Measurements from ENCODE around the gene AKT1.
"Not testable (repeated sequence)": the region's sequence is repeated elsewhere in the genome, so short reads cannot be mapped to it uniquely, and the experiment has no call there.

Gene AKT1

GRCh38 chr14:104794993-104795780, at the start of gene AKT1:
TSS of gene AKT1 (minus strand) at chr14:104795748. CDS start at chr14:104792643, 3,105 bp downstream.
- Histone ChIP-seq H3K9ac (ENCODE audit: low read depth, low read length) (peak within 1 kb of the TSS; percentile 78), H3K4me1 (ENCODE audit: insufficient read depth, low read length) (peaks cover 23% of the 10 kb centered on the region), H3K9me3 (ENCODE audit: control insufficient read depth, insufficient read depth, low read length) (no peaks in the 10 kb centered on the region), H3K36me3 (ENCODE audit: insufficient read depth, low read length) (0 out of 2 replicates have a peak, but pooled peaks cover 3% of the 10 kb centered on the region)

DNA sequence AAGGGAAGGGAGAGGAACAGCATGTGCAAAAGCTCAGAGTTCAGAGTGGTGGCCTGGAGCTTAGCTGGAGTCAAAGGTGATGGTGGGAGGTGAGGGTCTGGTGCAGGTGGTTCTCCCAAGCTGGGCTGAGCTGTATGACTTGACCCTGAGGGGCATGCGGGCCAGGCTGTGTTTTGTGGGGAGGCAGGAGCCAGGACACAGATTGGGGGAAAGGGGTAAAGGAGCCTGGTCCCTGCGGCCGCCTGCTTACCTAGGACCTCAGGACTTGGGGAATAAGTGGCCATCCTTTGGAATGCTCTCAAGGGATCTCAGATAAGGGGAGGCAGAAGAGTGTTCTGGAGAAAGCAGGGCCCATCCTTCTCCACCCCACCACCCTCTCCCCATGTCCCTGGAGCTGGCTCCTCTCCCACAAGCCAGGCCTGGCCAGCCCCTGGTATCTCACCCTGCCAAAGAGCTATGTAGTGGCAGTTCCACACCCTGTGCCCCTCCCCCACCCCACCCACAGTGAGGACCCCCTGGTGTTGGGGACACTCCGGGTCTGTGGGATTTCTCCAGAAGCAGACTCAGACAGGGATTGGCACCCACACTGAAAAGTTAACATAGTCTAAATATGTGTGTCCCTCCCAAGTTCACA, 49.6 kb upstream of the AKT1 start:
- Histone ChIP-seq H3K9me3 (ENCODE audit: control insufficient read depth, insufficient read depth, low read length) (no peaks in the 10 kb centered on the region), H3K36me3 (ENCODE audit: insufficient read depth, low read length) (no peaks in the 10 kb centered on the region), H3K9ac (ENCODE audit: low read depth, low read length) (no peak overlapping the region), H3K4me1 (ENCODE audit: insufficient read depth, low read length) (no peaks in the 10 kb centered on the region; the same call in 1 of the 2 replicates)

- no peaks in the 10 kb centered on the region for H3K9me3 ChIP-seq (ENCODE audit: control insufficient read depth, insufficient read depth, low read length)
- no peaks in the 10 kb centered on the region for H3K36me3 ChIP-seq (ENCODE audit: insufficient read depth, low read length)
- peak overlapping the region; percentile 34; the same call in 1 of the 2 replicates for H3K9ac ChIP-seq (ENCODE audit: low read depth, low read length)
These were observed 48.9 kb upstream of the AKT1 start for GRCh38 chr14:104844306-104845032.

GRCh38 chr14:104843442-104844305, 48.1 kb upstream of the AKT1 start:
- H3K9me3 ChIP-seq (ENCODE audit: control insufficient read depth, insufficient read depth, low read length): no peaks in the 10 kb centered on the region
- H3K36me3 ChIP-seq (ENCODE audit: insufficient read depth, low read length): no peaks in the 10 kb centered on the region
- no peaks in the 10 kb centered on the region; the same call in 1 of the 2 replicates for H3K4me1 ChIP-seq (ENCODE audit: insufficient read depth, low read length)
- H3K9ac ChIP-seq (ENCODE audit: low read depth, low read length): peak overlapping the region; percentile 34

More at GRCh38 chr14:104844306-104845032, 48.9 kb upstream of the AKT1 start:
- H3K4me1 ChIP-seq (ENCODE audit: insufficient read depth, low read length): no peaks in the 10 kb centered on the region; the same call in 1 of the 2 replicates

GRCh38 chr14:104843006-104843405, 47.5 kb upstream of the AKT1 start:
- Histone ChIP-seq H3K36me3 (ENCODE audit: insufficient read depth, low read length) (no peaks in the 10 kb centered on the region), H3K4me1 (ENCODE audit: insufficient read depth, low read length) (no peaks in the 10 kb centered on the region; the same call in 1 of the 2 replicates), H3K9ac (ENCODE audit: low read depth, low read length) (peak overlapping the region; percentile 34; the same call in 1 of the 2 replicates)

DNA sequence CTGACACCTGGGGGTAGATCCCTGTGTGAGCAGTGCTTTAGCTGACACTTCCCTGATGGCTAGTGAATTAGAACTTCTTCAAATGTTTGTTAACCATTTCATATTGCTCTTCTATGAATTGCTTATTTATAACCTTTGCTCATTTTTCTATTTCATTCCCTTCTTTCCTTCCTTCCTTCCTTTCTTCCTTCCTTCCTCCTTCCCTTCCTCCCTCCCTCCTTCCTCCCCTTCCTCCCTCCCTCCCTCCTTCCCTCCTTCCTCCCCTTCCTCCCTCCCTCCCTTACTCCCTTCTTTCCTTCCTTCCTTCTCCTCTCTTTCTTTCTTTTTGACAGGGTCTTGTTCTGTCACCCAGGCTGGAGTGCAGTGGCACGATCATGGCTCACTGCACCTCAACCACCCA, 46.2 kb upstream of the AKT1 start:
- no peaks in the 10 kb centered on the region; the same call in 1 of the 2 replicates for H3K4me1 ChIP-seq (ENCODE audit: insufficient read depth, low read length)
- no peaks in the 10 kb centered on the region for H3K36me3 ChIP-seq (ENCODE audit: insufficient read depth, low read length)
- no peaks in the 10 kb centered on the region for H3K9me3 ChIP-seq (ENCODE audit: control insufficient read depth, insufficient read depth, low read length)
- no peak overlapping the region for H3K9ac ChIP-seq (ENCODE audit: low read depth, low read length)

More at GRCh38 chr14:104843006-104843405, 47.5 kb upstream of the AKT1 start:
- no peaks in the 10 kb centered on the region for H3K9me3 ChIP-seq (ENCODE audit: control insufficient read depth, insufficient read depth, low read length)

- H3K9me3 ChIP-seq (ENCODE audit: control insufficient read depth, insufficient read depth, low read length); H3K9ac ChIP-seq (ENCODE audit: low read depth, low read length); H3K36me3 ChIP-seq (ENCODE audit: insufficient read depth, low read length); H3K4me1 ChIP-seq (ENCODE audit: insufficient read depth, low read length): not testable (repeated sequence)
These were observed 40.8 kb upstream of the AKT1 start for GRCh38 chr14:104836171-104836935.

- H3K36me3 ChIP-seq (ENCODE audit: insufficient read depth, low read length): no peaks in the 10 kb centered on the region
- H3K4me1 ChIP-seq (ENCODE audit: insufficient read depth, low read length): no peaks in the 10 kb centered on the region
- H3K9me3 ChIP-seq (ENCODE audit: control insufficient read depth, insufficient read depth, low read length): no peaks in the 10 kb centered on the region
- no peak overlapping the region for H3K9ac ChIP-seq (ENCODE audit: low read depth, low read length)
These were observed 35.2 kb upstream of the AKT1 start for GRCh38 chr14:104830781-104831180.

DNA sequence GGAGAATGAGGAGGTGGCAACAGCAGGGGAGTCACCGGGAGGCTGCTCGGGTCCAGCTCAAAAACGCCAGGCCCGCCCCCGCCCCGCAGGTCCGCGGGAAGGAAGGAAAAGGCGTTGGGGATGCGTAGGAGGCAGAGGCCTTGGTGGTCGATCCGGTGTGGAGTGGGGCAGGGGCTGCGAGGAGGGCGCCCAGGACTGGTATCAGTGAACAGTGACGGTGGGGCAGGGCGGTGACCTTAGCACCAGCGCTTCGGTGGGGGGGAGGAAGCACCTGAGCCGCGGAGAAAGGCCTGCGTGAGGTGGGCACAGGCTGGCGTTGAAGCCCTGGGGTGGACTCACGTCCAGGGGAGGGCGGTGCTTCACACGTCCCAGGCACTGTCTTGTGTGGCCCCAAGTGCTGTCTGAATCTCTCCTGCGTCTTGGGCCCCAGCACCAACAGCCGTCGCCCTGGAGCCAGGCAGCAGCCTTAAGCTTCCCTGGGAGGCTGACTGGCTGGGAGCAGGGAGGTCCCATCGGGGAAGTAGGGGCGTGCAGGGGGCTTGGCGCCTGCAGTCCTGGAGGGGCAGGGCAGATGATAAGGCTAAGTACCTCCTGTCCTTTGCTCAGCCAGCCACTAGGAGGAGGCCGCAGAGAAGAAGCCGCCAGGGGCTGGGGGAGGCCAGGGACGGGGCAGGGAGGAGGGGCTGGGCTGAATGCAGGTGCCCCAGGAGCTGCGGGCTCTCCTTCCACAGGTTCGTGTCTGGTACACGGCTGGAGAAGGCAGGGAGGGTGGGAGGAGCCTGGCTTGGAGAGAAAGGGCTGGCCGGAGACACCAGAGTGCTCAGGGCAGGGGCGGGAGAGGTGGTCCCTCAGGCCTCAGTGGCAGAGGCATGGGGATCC, 31.9 kb upstream of the AKT1 start:
- Histone ChIP-seq H3K9ac (ENCODE audit: low read depth, low read length) (peak overlapping the region; percentile 41; the same call in 1 of the 2 replicates), H3K9me3 (ENCODE audit: control insufficient read depth, insufficient read depth, low read length) (no peaks in the 10 kb centered on the region), H3K4me1 (ENCODE audit: insufficient read depth, low read length) (no peaks in the 10 kb centered on the region), H3K36me3 (ENCODE audit: insufficient read depth, low read length) (no peaks in the 10 kb centered on the region)

GRCh38 chr14:104826861-104827176, 31.3 kb upstream of the AKT1 start:
- H3K9ac ChIP-seq (ENCODE audit: low read depth, low read length): peak overlapping the region; percentile 41; the same call in 1 of the 2 replicates
- H3K9me3 ChIP-seq (ENCODE audit: control insufficient read depth, insufficient read depth, low read length): no peaks in the 10 kb centered on the region
- no peaks in the 10 kb centered on the region for H3K36me3 ChIP-seq (ENCODE audit: insufficient read depth, low read length)
- H3K4me1 ChIP-seq (ENCODE audit: insufficient read depth, low read length): no peaks in the 10 kb centered on the region

DNA sequence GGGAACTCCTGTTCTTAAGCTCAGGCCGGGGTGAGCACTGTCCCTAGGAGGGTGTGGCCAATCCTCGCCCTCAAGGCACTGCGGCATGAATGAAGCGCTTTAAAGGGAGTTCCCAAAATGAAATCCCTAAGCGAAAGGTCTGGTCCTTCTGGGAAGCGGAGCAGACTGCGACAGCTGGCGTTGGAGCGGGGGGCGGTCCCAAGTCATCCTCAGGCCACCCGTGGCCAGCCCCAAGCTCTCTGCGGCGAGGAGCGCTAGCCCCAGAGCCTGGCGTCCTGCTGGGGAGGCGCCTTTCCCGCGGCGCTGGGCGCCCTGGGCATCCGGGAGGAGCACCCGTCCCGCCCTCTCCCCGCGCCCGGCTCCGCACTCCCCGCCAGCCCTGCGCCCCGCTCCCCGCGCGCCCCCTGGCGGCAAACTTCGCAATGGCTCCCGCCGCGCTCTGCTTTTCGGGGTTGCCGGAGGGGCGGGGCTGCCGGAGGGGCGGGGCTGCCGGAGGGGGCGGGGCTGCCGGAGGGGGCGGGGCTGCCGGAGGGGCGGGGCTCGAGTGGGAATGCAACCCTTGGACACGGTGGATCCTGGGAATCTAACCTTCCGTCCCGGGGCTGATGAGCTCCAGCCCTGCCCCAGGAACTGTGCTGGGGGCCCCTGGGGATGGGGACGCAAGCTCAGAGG, 30.8 kb upstream of the AKT1 start:
- H3K9me3 ChIP-seq (ENCODE audit: control insufficient read depth, insufficient read depth, low read length): no peaks in the 10 kb centered on the region
- no peaks in the 10 kb centered on the region for H3K36me3 ChIP-seq (ENCODE audit: insufficient read depth, low read length)
- no peaks in the 10 kb centered on the region for H3K4me1 ChIP-seq (ENCODE audit: insufficient read depth, low read length)
- peak overlapping the region; percentile 97 for H3K9ac ChIP-seq (ENCODE audit: low read depth, low read length)

DNA sequence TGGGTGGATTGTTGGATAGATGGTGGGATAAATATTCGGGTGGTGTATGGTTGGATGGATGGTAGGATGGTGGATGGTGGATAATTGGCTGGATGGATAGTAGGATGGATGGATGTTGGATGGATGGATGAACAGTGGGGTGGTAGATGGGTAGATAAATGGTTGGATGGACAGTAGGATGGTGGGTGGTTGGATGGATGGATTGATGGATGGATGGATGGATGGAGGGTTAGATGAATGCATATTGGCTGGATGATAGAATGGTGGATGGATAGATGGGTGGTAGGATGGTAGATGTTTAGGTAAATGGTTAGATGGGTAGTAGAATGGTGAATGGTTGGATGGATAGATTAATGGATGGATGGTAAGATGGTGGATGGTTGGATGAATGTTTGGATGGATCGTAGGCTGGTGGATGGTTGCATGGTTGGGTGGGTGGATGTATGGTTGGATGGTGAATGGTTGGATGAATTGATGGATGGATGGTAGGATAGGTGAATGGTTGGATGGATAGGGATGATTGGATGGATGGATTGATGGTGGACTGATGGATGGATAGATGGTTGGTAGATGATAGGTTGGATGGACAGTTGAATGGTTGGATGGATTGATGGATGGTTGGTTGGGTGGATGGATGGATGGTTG, 28.9 kb upstream of the AKT1 start:
- no peaks in the 10 kb centered on the region for H3K9me3 ChIP-seq (ENCODE audit: control insufficient read depth, insufficient read depth, low read length)
- no peaks in the 10 kb centered on the region for H3K36me3 ChIP-seq (ENCODE audit: insufficient read depth, low read length)
- H3K4me1 ChIP-seq (ENCODE audit: insufficient read depth, low read length): no peaks in the 10 kb centered on the region; the same call in 1 of the 2 replicates
- no peak overlapping the region for H3K9ac ChIP-seq (ENCODE audit: low read depth, low read length)

Measured in ES-I3 (cell line).